HS-5 (cell line): ENCODE results near the gene YBX1.
"Not testable (repeated sequence)": the region's sequence is repeated elsewhere in the genome, so short reads cannot be mapped to it uniquely, and the experiment has no call there.

Experiments
- DNase-seq: peaks from one replicate; pipeline ENCODE4 v3.0.0-alpha.2; 2012; ENCODE audit warnings: low read depth

YBX1 gene

GRCh38 chr1:42681741-42682483 lies at the start of gene YBX1:
YBX1 (plus strand) TSS chr1:42682418; CDS start chr1:42682566, 148 bp downstream.
- DNase-seq, result peak; percentile 97

GRCh38 chr1:42639116-42639515 lies 43.1 kb upstream of the YBX1 start:
- no peak for DNase-seq

- DNase-seq, result no peak
Measured at GRCh38 chr1:42646056-42646455, 36.2 kb upstream of the YBX1 start.

- no peak for DNase-seq
Measured at GRCh38 chr1:42657201-42657600, 25.0 kb upstream of the YBX1 start.

- peak; percentile 76 for DNase-seq
Measured at GRCh38 chr1:42657981-42658876, 24.0 kb upstream of the YBX1 start, which contains the start of gene PPIH. PPIH (plus strand) TSS chr1:42658423; CDS start chr1:42658447, 24 bp downstream.

GRCh38 chr1:42658877-42659337 lies 23.3 kb upstream of the YBX1 start:
- DNase-seq, result no peak

GRCh38 chr1:42660907-42661500 lies 21.2 kb upstream of the YBX1 start:
- DNase-seq, result no peak

- DNase-seq, result no peak
Measured at GRCh38 chr1:42669936-42670335, 12.3 kb upstream of the YBX1 start.

- DNase-seq, result no peak
Measured at GRCh38 chr1:42670425-42670824, 11.8 kb upstream of the YBX1 start.

- DNase-seq, result no peak
Measured at GRCh38 chr1:42674214-42674613, 8.0 kb upstream of the YBX1 start.

- no peak for DNase-seq
Measured at GRCh38 chr1:42674682-42675081, 7.5 kb upstream of the YBX1 start.

- DNase-seq, result no peak
Measured at GRCh38 chr1:42675467-42675866, 6.8 kb upstream of the YBX1 start.

GRCh38 chr1:42676534-42677087 lies 5.6 kb upstream of the YBX1 start:
- no peak for DNase-seq

- no peak for DNase-seq
Measured at GRCh38 chr1:42679364-42679983, 2.7 kb upstream of the YBX1 start.

GRCh38 chr1:42680055-42680454 lies 2.2 kb upstream of the YBX1 start:
- no peak for DNase-seq

GRCh38 chr1:42680921-42681683 lies 1.1 kb upstream of the YBX1 start:
- DNase-seq, result no peak

GRCh38 chr1:42682484-42682738 lies 193 bp downstream of the YBX1 start:
- not testable (repeated sequence) for DNase-seq

- no peak for DNase-seq
Measured at GRCh38 chr1:42682739-42683531, 717 bp downstream of the YBX1 start.

- DNase-seq, result no peak
Measured at GRCh38 chr1:42684139-42684538, 1.9 kb downstream of the YBX1 start.

- DNase-seq, result no peak
Measured at GRCh38 chr1:42686418-42686817, 4.2 kb downstream of the YBX1 start.
